ENCODE data around the gene CD4. TPM values are rescaled to one million over a fixed set of nuclear protein-coding genes. Genes with fewer than 3 reads are reported as not detected.

Gene CD4
- total and polyA plus RNA-seq, 2 donors (not counting 3 experiments of a cell fraction or from before 2014, with no cell fraction given) = not detected

- peaks cover 16% of the 10 kb centered on the region for H3K79me2 ChIP-seq (ENCODE audit: control insufficient read depth, insufficient read depth, low read length)
- no TSS peak for BruUV-seq (replicated peaks)
- H3K4me2 ChIP-seq (ENCODE audit: insufficient read depth, low read length) = peak overlapping the region; percentile 55
- H3K9ac ChIP-seq (replicated peaks; ENCODE audit: extremely low read depth, insufficient read depth, low read length) = no peak overlapping the region
- peak overlapping the region in 2 of 3 experiments; percentile 52 to 72 for H3K4me3 ChIP-seq (replicated peaks in 1 of 3; ENCODE audit: insufficient read depth in 1 of 3, low read depth in 1 of 3, low read length in 3 of 3)
- no peak overlapping the region for H2AFZ ChIP-seq (ENCODE audit: low read depth, low read length)
- H3K9me1 ChIP-seq (replicated peaks; ENCODE audit: control insufficient read depth, extremely low read depth, insufficient read depth, low read length) = no peaks in the 10 kb centered on the region
- H3K36me3 ChIP-seq (ENCODE audit: control insufficient read depth in 2 of 2, extremely low read depth in 1 of 2, insufficient read depth in 2 of 2, low read length in 2 of 2) = peaks cover 19 to 36% of the 10 kb centered on the region in 2 experiments
- H3K4me1 ChIP-seq (ENCODE audit: control insufficient read depth, extremely low read depth, insufficient read depth, low read length) = peaks cover 10% of the 10 kb centered on the region
- no peaks in the 10 kb centered on the region for H3K9me3 ChIP-seq (replicated peaks; ENCODE audit: control insufficient read depth, insufficient read depth, low read length)
- no peak for DNase-seq (ENCODE audit: low read depth, low spot score)
- intact Hi-C loops (cut with micrococcal nuclease) (no loop called here), dilution Hi-C loops (cut with MboI; ENCODE audit: extremely low pct_ligation_motif_present, low sequenced_read_pairs) (no loop called here)
- FAIRE-seq = no peak
- H4K20me1 ChIP-seq (replicated peaks; ENCODE audit: control insufficient read depth, extremely low read depth, insufficient read depth, low read length) = no peaks in the 10 kb centered on the region
- H3K27me3 ChIP-seq (ENCODE audit: control insufficient read depth in 2 of 2, insufficient read depth in 2 of 2, low read length in 2 of 2) = no peaks in the 10 kb centered on the region
- H3K27ac ChIP-seq (ENCODE audit: insufficient read depth, low read depth, low read length) = no peak overlapping the region
- TF ChIP-seq GATA2 (IDR thresholded peaks at IDR 0.05; ENCODE audit: insufficient read depth, insufficient read length, low read depth, low read length) = no peak
- no peak for TF ChIP-seq MAX (IDR thresholded peaks at IDR 0.05; ENCODE audit: insufficient read depth, insufficient read length)
- no peak for TF ChIP-seq POLR2AphosphoS5 (IDR thresholded peaks at IDR 0.05; ENCODE audit: insufficient read depth, low read depth, low read length)
- TF ChIP-seq EZH2 (IDR thresholded peaks at IDR 0.05; ENCODE audit: borderline replicate concordance, low read depth, low read length, severe bottlenecking) = no peak
- TF ChIP-seq, protein P1, sequence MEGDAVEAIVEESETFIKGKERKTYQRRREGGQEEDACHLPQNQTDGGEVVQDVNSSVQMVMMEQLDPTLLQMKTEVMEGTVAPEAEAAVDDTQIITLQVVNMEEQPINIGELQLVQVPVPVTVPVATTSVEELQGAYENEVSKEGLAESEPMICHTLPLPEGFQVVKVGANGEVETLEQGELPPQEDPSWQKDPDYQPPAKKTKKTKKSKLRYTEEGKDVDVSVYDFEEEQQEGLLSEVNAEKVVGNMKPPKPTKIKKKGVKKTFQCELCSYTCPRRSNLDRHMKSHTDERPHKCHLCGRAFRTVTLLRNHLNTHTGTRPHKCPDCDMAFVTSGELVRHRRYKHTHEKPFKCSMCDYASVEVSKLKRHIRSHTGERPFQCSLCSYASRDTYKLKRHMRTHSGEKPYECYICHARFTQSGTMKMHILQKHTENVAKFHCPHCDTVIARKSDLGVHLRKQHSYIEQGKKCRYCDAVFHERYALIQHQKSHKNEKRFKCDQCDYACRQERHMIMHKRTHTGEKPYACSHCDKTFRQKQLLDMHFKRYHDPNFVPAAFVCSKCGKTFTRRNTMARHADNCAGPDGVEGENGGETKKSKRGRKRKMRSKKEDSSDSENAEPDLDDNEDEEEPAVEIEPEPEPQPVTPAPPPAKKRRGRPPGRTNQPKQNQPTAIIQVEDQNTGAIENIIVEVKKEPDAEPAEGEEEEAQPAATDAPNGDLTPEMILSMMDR (IDR thresholded peaks at IDR 0.05; ENCODE audit: extremely low read depth in 1 of 2, insufficient read depth in 1 of 2, low read depth in 1 of 2, low read length in 2 of 2) = no peak
- TF ChIP-seq POLR2A (IDR thresholded peaks at IDR 0.05; ENCODE audit: low read depth, low read length) = no peak
- no peak for TF ChIP-seq JUN (IDR thresholded peaks at IDR 0.05; ENCODE audit: borderline replicate concordance, insufficient read depth, insufficient read length, low read depth)
- TF ChIP-seq MYC (IDR thresholded peaks at IDR 0.05; ENCODE audit: low read depth, low read length) = no peak
- TF ChIP-seq FOS (IDR thresholded peaks at IDR 0.05; ENCODE audit: borderline replicate concordance, insufficient read depth, low read length) = no peak
- ChIA-PET POLR2A (interaction anchor here (0.7 to 3.1 kb wide), 8 partner anchors 14 to 100 kb away, joined by 3 to 43 read pairs (median 5); partner anchors contain the start of genes COPS7A, PTMS, USP5 and ZNF384), CTCF (interaction anchor here (1.1 to 6.1 kb wide), 17 partner anchors 9 to 131 kb away, joined by 3 to 234 read pairs (median 14); partner anchors contain the start of genes CDCA3, COPS7A, GPR162 and LAG3)
Observed at GRCh38 chr12:6751767-6752166, 37.6 kb upstream of the CD4 start.
